ENCODE data around the gene SYTL2.

GRCh38 chr11:85699957-85700741 is 110.8 kb downstream of the SYTL2 start:
- TF ChIP-seq CTCF (IDR thresholded peaks at IDR 0.05) (no peak), POLR2A (IDR thresholded peaks at IDR 0.05) (no peak), POLR2AphosphoS5 (IDR thresholded peaks at IDR 0.05) (no peak)
